ENCODE results near the gene PRICKLE1. TPM values are rescaled to one million over a fixed set of nuclear protein-coding genes. Genes with fewer than 3 reads are reported as not detected.
A peak's percentile ranks its signal among the peaks of the same experiment; 100 is the strongest.

Gene PRICKLE1
- total RNA-seq = 1 to 10 TPM; 6.4 to 9.4 (median 9.2) TPM

DNA sequence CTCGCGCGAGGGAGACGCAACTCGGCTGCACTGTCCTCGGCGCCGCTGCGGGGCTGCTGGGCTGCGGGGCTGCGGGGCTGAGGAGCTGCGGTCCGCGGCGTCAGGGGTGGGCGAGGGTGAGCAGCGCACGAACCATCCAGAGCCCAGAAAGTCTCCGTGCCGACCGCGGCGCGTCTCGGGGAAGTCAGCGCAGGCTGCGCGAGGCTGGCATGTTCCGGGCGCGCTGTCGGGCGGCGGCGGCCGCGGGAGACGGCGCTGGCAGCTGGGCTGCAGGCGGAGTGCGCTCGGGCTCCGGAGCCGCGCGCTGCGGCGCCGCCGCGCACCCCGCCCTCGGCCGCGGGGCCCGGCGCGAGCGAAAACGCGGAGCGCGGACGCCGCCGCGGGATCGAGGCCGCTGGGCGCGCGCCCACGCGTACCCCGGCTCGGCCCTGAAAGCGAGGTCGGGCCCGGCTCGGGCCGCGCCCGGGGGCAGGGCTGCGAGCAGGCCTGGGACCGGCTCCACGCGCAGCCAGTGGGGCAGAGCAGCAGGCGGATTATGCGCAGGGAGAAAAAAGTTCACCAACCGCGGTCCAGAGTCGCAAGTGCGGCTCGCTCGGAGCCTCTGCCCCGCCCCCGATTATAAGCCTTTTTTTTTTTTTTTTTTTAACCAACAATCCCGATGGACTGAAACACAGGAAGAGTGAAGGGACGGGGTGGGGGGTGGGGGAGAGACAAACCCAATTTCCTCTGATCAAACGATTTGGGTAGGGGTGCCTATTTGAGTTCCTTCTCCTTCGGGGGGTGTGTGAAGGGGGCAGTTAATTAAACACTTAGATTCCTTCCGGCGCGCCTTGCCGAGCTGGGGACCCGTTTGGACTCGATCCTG is at the start of gene PRICKLE1:
TSS of gene PRICKLE1 (minus strand) at position 282 of the 865 bp plus-strand sequence. CDS start 117,230 bp downstream, outside the sequence.
- intact Hi-C loops (cut with DNase I; ENCODE audit: low total_unique reads) = no loop called here
- peaks cover 0 to 7% of the 10 kb centered on the region in 2 donors for H3K4me1 ChIP-seq
- no peak for DNase-seq (ENCODE audit: low spot score in 2 of 2)
- no peaks in the 10 kb centered on the region for H3K27me3 ChIP-seq
- no peak for TF ChIP-seq CTCF (IDR thresholded peaks at IDR 0.05)
- TF ChIP-seq POLR2AphosphoS5 (IDR thresholded peaks at IDR 0.05) = no peak
- TF ChIP-seq POLR2A (IDR thresholded peaks at IDR 0.05) = no peak
- peak within 1 kb of the TSS; percentile 44 to 78 for H3K27ac ChIP-seq
- peak within 1 kb of the TSS; percentile 82 to 98 (median 87) for H3K4me3 ChIP-seq
- no peaks in the 10 kb centered on the region for H3K9me3 ChIP-seq
- no peaks in the 10 kb centered on the region for H3K36me3 ChIP-seq

DNA sequence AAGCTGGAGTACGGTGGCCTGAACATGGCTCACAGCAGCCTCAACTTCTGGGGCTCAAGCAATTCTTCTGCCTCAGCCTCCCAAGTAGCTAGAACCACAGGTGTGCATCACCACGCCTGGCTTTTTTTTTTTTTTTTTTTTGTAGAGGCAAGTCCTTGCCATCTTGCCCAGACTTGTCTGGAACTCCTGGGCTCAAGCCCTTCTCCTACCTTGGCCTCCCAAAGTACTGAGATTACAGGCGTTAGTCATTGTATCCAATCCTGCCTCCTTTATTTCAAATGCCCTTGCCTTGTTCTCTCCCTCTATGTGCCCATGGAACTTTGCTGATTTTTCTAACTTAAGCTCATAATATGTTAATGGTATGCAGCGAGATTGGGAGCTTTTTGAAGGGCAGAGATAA is 49.2 kb upstream of the PRICKLE1 start:
- no peak for TF ChIP-seq POLR2AphosphoS5 (IDR thresholded peaks at IDR 0.05)
- TF ChIP-seq POLR2A (IDR thresholded peaks at IDR 0.05) = no peak
- TF ChIP-seq CTCF (IDR thresholded peaks at IDR 0.05) = no peak
- intact Hi-C loops (cut with DNase I; ENCODE audit: low total_unique reads) = no loop called here
- DNase-seq (ENCODE audit: low spot score in 2 of 2) = no peak

DNA sequence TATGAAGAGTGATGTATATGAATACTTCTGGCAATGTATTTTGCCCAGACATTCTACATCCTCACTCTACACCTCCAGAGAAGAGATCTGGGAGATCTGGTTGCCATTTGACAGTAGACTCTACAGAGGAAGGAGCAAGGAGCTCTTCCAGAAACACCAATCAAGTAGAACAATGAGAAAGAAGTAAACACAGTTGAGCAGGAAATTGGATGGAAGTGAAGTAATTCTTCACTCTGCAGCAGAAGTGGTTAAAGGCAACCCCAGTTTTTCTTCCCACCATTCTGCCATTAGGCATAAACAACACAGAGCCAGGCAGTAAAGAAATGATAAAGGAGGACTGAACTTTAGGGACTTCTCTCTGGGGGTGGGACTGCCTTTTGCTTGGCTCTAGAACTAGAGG is 48.5 kb upstream of the PRICKLE1 start:
- TF ChIP-seq POLR2AphosphoS5 (IDR thresholded peaks at IDR 0.05) = no peak
- Histone ChIP-seq H3K36me3 (no peaks in the 10 kb centered on the region), H3K27ac (no peak overlapping the region), H3K27me3 (no peaks in the 10 kb centered on the region), H3K9me3 (no peaks in the 10 kb centered on the region), H3K4me1 (no peaks in the 10 kb centered on the region), H3K4me3 (no peak overlapping the region)
- DNase-seq (ENCODE audit: low spot score in 2 of 2) = no peak
- intact Hi-C loops (cut with DNase I; ENCODE audit: low total_unique reads) = no loop called here

More for the DNA sequence above, 49.2 kb upstream of the PRICKLE1 start:
- no peaks in the 10 kb centered on the region for H3K4me1 ChIP-seq
- no peak overlapping the region for H3K27ac ChIP-seq
- no peaks in the 10 kb centered on the region for H3K36me3 ChIP-seq
- H3K9me3 ChIP-seq = no peaks in the 10 kb centered on the region
- H3K4me3 ChIP-seq = no peak overlapping the region
- H3K27me3 ChIP-seq = no peaks in the 10 kb centered on the region

DNA sequence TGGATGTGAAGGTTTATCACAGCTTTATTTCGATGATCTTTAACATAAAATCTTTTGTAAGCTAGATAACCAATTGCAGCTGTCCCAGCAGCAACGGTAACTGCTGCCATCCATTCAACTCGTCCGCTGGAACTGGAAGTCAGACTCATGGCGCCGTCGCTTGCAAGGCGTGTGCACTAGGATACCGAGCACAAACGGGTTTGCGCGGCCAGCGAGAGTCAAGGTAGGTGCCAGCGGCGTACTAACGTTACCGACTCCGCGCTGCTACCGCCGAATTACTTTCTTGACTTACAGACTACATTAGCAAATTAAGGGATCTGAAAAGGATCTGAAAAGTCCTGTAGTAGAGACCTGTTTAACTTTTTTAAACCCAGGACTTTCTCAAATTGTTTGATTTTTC is 47.4 kb upstream of the PRICKLE1 start:
- no peaks in the 10 kb centered on the region for H3K27me3 ChIP-seq
- no peak for DNase-seq (ENCODE audit: low spot score in 2 of 2)
- intact Hi-C loops (cut with DNase I; ENCODE audit: low total_unique reads) = no loop called here
- H3K36me3 ChIP-seq = no peaks in the 10 kb centered on the region
- no peak for TF ChIP-seq POLR2A (IDR thresholded peaks at IDR 0.05)
- no peak for TF ChIP-seq CTCF (IDR thresholded peaks at IDR 0.05)
- no peak for TF ChIP-seq POLR2AphosphoS5 (IDR thresholded peaks at IDR 0.05)
- no peak overlapping the region for H3K27ac ChIP-seq
- no peaks in the 10 kb centered on the region for H3K4me1 ChIP-seq
- H3K9me3 ChIP-seq = no peaks in the 10 kb centered on the region
- no peak overlapping the region for H3K4me3 ChIP-seq

- intact Hi-C loops (cut with DNase I; ENCODE audit: low total_unique reads) = no loop called here
- Histone ChIP-seq H3K4me1 (no peaks in the 10 kb centered on the region), H3K9me3 (no peaks in the 10 kb centered on the region), H3K36me3 (no peaks in the 10 kb centered on the region), H3K27me3 (no peaks in the 10 kb centered on the region), H3K27ac (no peak overlapping the region), H3K4me3 (no peak overlapping the region)
- no peak for DNase-seq (ENCODE audit: low spot score in 2 of 2)
- TF ChIP-seq POLR2A (IDR thresholded peaks at IDR 0.05) = no peak
- no peak for TF ChIP-seq CTCF (IDR thresholded peaks at IDR 0.05)
- no peak for TF ChIP-seq POLR2AphosphoS5 (IDR thresholded peaks at IDR 0.05)
These were observed 44.0 kb upstream of the PRICKLE1 start for GRCh38 chr12:42633594-42633993.

Measured in breast epithelium (tissue), 4 donors.